Thyroid gland (tissue), 4 donors: Measurements from ENCODE around the gene ADAMTS17.

Experiments
- CTCF ChIP-seq, 6 experiments: fragments of 200-600 bp in 3 of 6; fragments of 450-650 bp in 3 of 6; sonication (generic) in 3 of 6; IDR thresholded peaks; one replicate each; pipeline ENCODE4 v1.5.1; 2016 to 2019; ENCODE audit warnings: antibody characterized with exemption in 6 of 6, mild to moderate bottlenecking in 2 of 6, inconsistent platforms in 1 of 6, moderate library complexity in 1 of 6
- POLR2A ChIP-seq, 2 donors: fragments of 450-650 bp; IDR thresholded peaks; one replicate each; pipeline ENCODE4 v1.6.1; 2017; ENCODE audit warnings: antibody characterized with exemption in 2 of 2, mild to moderate bottlenecking in 2 of 2, moderate library complexity in 1 of 2

GRCh38 chr15:100211855-100212850 lies 129.6 kb downstream of the ADAMTS17 start:
- TF ChIP-seq CTCF (IDR thresholded peaks at IDR 0.05) (no peak), POLR2A (IDR thresholded peaks at IDR 0.05) (no peak)
